ENCODE results near the gene TYW1B.
"Not testable (repeated sequence)": the region's sequence is repeated elsewhere in the genome, so short reads cannot be mapped to it uniquely, and the experiment has no call there.

The TYW1B gene

DNA sequence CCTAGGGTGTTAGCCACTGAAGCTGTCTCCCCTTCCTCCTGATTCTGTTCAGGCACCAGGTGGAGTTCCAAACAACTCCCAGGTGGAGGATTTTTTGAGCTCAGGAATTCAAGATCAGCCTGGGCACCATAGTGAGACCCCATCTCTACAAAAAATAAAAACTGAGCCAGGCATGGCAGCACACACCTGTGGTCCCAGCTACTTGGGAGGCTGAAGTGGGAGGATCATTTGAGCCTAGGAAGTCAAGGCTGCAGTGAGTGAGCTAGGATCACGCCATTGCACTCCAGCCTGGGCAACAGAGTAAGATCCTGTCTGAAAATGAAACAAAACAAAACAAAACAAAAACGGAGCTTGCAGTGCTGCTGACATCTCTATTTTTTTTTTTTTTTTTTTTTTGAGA lies 287.1 kb downstream of the TYW1B start:
- no peak for DNase-seq

DNA sequence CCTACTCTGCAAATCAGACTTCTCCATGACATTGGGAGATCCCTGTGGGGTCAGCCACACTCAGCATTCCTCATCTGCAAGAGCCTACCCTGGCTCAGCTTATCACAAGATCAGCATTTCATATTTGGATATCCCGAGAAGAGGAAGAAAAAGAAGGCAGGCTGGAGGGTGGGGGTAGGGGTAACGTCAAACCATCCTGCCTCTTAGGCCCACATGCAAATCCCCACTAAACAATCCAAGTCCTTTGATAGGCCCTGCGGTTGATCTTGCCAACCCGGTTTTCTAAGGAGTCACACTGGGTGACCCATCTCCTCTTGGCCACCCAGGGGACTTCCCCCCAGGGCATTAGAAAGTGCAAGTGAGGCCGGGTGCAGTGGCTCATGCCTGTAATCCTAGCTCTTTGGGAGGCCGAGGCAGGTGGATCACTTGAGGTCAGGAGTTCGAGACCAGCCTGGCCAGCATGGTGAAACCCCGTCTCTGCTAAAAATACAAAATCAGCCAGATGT lies 287.8 kb downstream of the TYW1B start:
- DNase-seq: no peak

DNA sequence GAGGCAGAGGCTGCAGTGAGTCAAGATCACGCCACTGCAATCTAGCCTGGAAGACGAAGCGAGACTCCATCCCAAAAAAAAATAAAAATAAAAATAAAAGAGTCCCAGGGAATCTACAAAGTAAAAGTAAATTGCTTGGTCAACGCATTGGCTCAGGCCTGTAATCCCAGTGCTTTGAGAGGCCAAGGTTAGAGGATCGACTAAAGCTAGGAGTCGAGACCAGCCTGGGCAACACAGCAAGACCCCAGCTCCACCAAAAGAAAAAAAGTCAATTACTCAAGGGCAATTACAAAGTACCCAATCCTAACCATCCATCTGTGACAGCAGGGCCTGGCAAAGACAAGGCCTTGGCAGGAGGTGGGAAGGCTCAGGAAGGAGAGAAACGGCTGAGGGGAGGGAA lies 288.3 kb downstream of the TYW1B start:
- DNase-seq: no peak

DNA sequence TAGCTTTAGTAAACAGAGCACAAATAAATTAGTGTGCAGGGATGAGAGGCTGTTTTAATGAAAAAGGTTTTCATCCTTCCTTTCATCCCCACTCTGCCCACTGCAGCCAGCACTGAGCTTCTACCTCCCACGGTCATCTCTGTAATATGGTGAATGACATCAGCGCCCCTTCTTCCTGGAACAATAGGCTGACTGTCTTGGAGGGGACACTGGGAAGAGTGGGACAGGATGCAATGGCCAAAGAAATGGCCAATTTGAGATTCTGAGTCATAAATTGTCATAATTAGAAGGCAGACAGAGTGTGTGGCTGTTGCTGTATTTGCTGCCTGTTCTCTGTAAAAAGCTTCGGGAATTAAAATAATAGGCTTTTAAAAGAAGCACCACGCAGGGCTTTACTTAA lies 289.1 kb downstream of the TYW1B start:
- no peak for DNase-seq

DNA sequence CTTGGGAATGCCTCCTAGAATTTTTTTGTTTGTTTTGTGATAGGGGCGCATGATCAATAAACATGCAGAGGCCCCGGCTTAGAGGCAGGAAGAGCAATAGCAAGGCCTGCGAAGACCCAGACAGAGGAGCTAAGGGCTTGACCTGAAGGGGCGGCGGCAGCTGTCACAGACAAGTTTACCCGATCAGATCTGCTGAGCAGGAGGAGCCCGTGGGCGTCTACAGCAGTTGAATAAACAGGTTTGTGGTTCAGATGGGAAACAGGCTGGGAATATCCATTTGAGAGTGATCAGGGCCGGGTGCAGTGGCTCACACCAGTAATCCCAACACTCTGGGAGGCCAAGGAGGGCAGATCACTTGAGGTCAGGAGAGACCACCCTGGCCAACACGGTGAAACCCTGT lies 289.9 kb downstream of the TYW1B start:
- no peak for DNase-seq

DNA sequence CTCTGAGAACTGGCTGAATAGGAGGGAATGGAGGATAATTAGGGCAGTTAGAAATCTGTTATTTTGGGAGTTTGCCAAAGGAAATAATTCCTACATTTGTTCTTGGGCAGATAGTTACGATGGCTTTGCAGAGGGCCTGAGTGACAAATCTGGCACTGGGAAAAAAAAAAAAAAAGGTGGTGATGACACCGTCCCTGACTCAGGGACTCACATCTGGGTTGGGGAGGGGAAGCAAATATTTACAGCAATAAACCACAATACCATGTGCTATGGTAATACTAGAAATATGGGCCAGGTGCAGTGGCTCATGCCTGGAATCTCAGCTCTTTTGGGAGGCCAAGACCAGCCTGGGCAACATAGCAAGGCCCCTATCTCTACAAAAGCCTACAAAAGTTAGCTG lies 292.0 kb downstream of the TYW1B start:
- DNase-seq: not testable (repeated sequence)

DNA sequence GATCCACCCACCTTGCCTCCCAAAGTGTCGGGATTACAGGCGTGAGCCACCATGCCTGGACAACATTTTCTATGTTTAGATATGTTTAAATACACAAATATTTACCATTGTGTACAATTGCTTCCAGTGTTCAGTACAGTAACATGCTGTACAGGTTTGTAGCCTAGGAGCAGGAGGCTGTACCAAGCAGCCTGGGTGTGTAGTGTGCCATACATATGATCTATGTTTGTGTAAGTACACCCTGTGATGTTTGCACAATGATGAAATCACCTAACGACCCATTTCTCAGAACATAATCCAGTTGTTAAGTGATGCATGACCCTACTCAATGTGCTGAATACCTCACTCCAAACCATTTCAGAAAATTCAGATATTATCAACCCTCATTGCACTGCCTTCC lies 297.0 kb downstream of the TYW1B start:
- DNase-seq: not testable (repeated sequence)
